GM12878 (cell line): ENCODE results near the gene CARD11. TPM values are rescaled to one million over a fixed set of nuclear protein-coding genes. Genes with fewer than 3 reads are reported as not detected.

Source experiments
- ATAC-seq: fragments of 200-7000 bp; cut with Tn5 transposase; 3 replicates; pipeline ENCODE4 v1.9.1; 2020; ENCODE audit warnings: mild to moderate bottlenecking, moderate library complexity
- BruUV-seq: library from RNA; stranded (reverse); fragments of 400-500 nt; replicated peaks from 2 replicates; lab custom pipeline; 2021; lab: Mats Ljungman, UMichigan
- CTCF ChIA-PET: fragments of 300-600 bp; sonication (Branson Sonifier 250); formaldehyde crosslinking; extraction: SDS; loops from one replicate; lab custom pipeline; 2021; ENCODE audit warnings: inconsistent platforms; lab: Yijun Ruan, JAX
- POLR2A ChIA-PET: fragments of 350-600 bp; formaldehyde crosslinking; extraction: SDS; loops from one replicate; lab custom pipeline; 2021; ENCODE audit warnings: inconsistent platforms; lab: Charles Lee
- RAD21 ChIA-PET: fragments of 300-600 bp; sonication (Branson Sonifier 250); formaldehyde crosslinking; loops from one replicate; lab custom pipeline; 2023; ENCODE audit warnings: antibody characterized with exemption; ENCODE audit not compliant: unreplicated experiment; lab: Charles Lee
- SMC1A ChIA-PET: fragments of 300-600 bp; sonication (Branson Sonifier 250); formaldehyde crosslinking; loops from one replicate; lab custom pipeline; 2023; ENCODE audit not compliant: unreplicated experiment, uncharacterized antibody; lab: Charles Lee
- DNase-seq: peaks from one replicate; pipeline ENCODE4 v3.0.0-alpha.2; 2011; ENCODE audit warnings: low read depth, low spot score
- FAIRE-seq: peaks from 3 replicates; lab custom pipeline; 2011; peaks lifted over from hg19 to GRCh38; lab: Jason Lieb, UNC
- H2AFZ ChIP-seq: 2 replicates; pipeline ENCODE4 v1.6.0; 2011; ENCODE audit warnings: low read depth, low read length, control low read depth; ENCODE audit not compliant: control insufficient read depth
- H3K27ac ChIP-seq: 2 replicates; pipeline ENCODE4 v1.5.1; 2011; ENCODE audit warnings: control low read depth; ENCODE audit not compliant: control insufficient read depth, insufficient read depth
- H3K27me3 ChIP-seq, 2 experiments: replicated peaks in 1 of 2; 2 replicates each; pipeline versions ENCODE4 v1.6.0 to v1.6.1; 2011; ENCODE audit warnings: low read length in 1 of 2; ENCODE audit not compliant: control insufficient read depth in 2 of 2, insufficient read depth in 2 of 2
- H3K36me3 ChIP-seq, 2 experiments: 2 replicates each; pipeline ENCODE4 v1.5.1; 2011; ENCODE audit warnings: low read length in 1 of 2; ENCODE audit not compliant: control insufficient read depth in 2 of 2, insufficient read depth in 2 of 2
- H3K4me1 ChIP-seq: 2 replicates; pipeline ENCODE4 v1.6.1; 2011; ENCODE audit warnings: mild to moderate bottlenecking, low read length, moderate library complexity, mixed read lengths; ENCODE audit not compliant: control insufficient read depth, insufficient read depth
- H3K4me2 ChIP-seq: 2 replicates; pipeline ENCODE4 v1.6.0; 2011; ENCODE audit warnings: control low read depth; ENCODE audit not compliant: control insufficient read depth, insufficient read depth
- H3K4me3 ChIP-seq: fragments of 200-600 bp; sonication (generic); 2 replicates; pipeline ENCODE4 v1.5.1; 2016
- H3K79me2 ChIP-seq: 2 replicates; pipeline ENCODE4 v1.6.0; 2011; ENCODE audit warnings: low read length; ENCODE audit not compliant: control insufficient read depth, insufficient read depth
- H3K9ac ChIP-seq: 2 replicates; pipeline ENCODE4 v1.8.0; 2011; ENCODE audit warnings: low read length, control low read depth, mixed read lengths; ENCODE audit not compliant: control insufficient read depth, insufficient read depth
- H3K9me3 ChIP-seq: replicated peaks from 3 replicates; pipeline ENCODE4 v1.5.1; 2011; ENCODE audit warnings: mild to moderate bottlenecking, low read length; ENCODE audit not compliant: control insufficient read depth, insufficient read depth
- H4K20me1 ChIP-seq: 2 replicates; pipeline ENCODE4 v1.6.0; 2011; ENCODE audit not compliant: control insufficient read depth, insufficient read depth
- CEBPZ ChIP-seq: fragments of 150-350 bp; IDR thresholded peaks from 2 replicates; pipeline ENCODE4 v1.6.1; 2016; ENCODE audit warnings: low read depth, low read length
- FOXM1 ChIP-seq: IDR thresholded peaks from 2 replicates; pipeline ENCODE4 v1.6.1; 2012; ENCODE audit warnings: low read depth, mild to moderate bottlenecking, inconsistent platforms, low read length, moderate library complexity
- KDM1A ChIP-seq: fragments of 200-600 bp; sonication (generic); IDR thresholded peaks from 2 replicates; pipeline ENCODE4 v1.6.1; 2016; ENCODE audit warnings: borderline replicate concordance
- MXI1 ChIP-seq: fragments of 150-350 bp; IDR thresholded peaks from 2 replicates; pipeline ENCODE4 v1.6.1; 2011; ENCODE audit warnings: low read depth, mild to moderate bottlenecking, inconsistent platforms, low read length, improper control_type of control experiment
- NBN ChIP-seq: fragments of 450-650 bp; IDR thresholded peaks from 2 replicates; pipeline ENCODE4 v1.6.1; 2016
- NFYB ChIP-seq: IDR thresholded peaks from 2 replicates; pipeline ENCODE4 v1.6.1; 2011; ENCODE audit warnings: low read depth, mild to moderate bottlenecking, low read length, improper control_type of control experiment, moderate library complexity; ENCODE audit not compliant: insufficient read depth
- NR2F1 ChIP-seq: fragments of 450-650 bp; conservative IDR thresholded peaks from 2 replicates; pipeline ENCODE4 v1.6.1; 2017; ENCODE audit warnings: mild to moderate bottlenecking
- PAX5 ChIP-seq: IDR thresholded peaks from 2 replicates; pipeline ENCODE4 v1.6.1; 2011; ENCODE audit warnings: low read depth, low read length, borderline replicate concordance
- PBX3 ChIP-seq: IDR thresholded peaks from 2 replicates; pipeline ENCODE4 v1.6.1; 2011; ENCODE audit warnings: mild to moderate bottlenecking, low read depth, low read length, moderate library complexity; ENCODE audit not compliant: insufficient replicate concordance
- POLR2AphosphoS2 ChIP-seq: IDR thresholded peaks from 2 replicates; pipeline ENCODE4 v1.6.1; 2011; ENCODE audit warnings: low read depth, mild to moderate bottlenecking, low read length, improper control_type of control experiment, moderate library complexity
- RCOR1 ChIP-seq: conservative IDR thresholded peaks from 2 replicates; pipeline ENCODE4 v1.6.1; 2012; ENCODE audit warnings: low read depth, low read length, improper control_type of control experiment
- SIX5 ChIP-seq: IDR thresholded peaks from 2 replicates; pipeline ENCODE4 v1.6.1; 2011; ENCODE audit warnings: mild to moderate bottlenecking, low read depth, low read length, moderate library complexity; ENCODE audit not compliant: severe bottlenecking
- SMAD1 ChIP-seq: fragments of 450-650 bp; IDR thresholded peaks from 2 replicates; pipeline ENCODE4 v1.6.1; 2018; ENCODE audit warnings: mild to moderate bottlenecking, low read depth; ENCODE audit not compliant: partially characterized antibody
- SMC3 ChIP-seq: IDR thresholded peaks from 2 replicates; pipeline ENCODE4 v1.6.1; 2011; ENCODE audit warnings: low read length, improper control_type of control experiment, borderline replicate concordance
- SREBF1 ChIP-seq: IDR thresholded peaks from 2 replicates; pipeline ENCODE4 v1.6.1; 2012; ENCODE audit warnings: mild to moderate bottlenecking, low read length
- TAF1 ChIP-seq: IDR thresholded peaks from 2 replicates; pipeline ENCODE4 v1.6.1; 2011; ENCODE audit warnings: mild to moderate bottlenecking, low read depth, low read length, borderline replicate concordance
- TCF12 ChIP-seq: IDR thresholded peaks from 2 replicates; pipeline ENCODE4 v1.6.1; 2011; ENCODE audit warnings: low read depth, mild to moderate bottlenecking, low read length
- TCF3 ChIP-seq: IDR thresholded peaks from 2 replicates; pipeline ENCODE4 v1.6.1; 2012; ENCODE audit warnings: low read depth, mild to moderate bottlenecking, low read length, borderline replicate concordance; ENCODE audit not compliant: insufficient read depth
- ZNF384 ChIP-seq: IDR thresholded peaks from 2 replicates; pipeline ENCODE4 v1.6.1; 2012; ENCODE audit warnings: low read depth, mild to moderate bottlenecking, low read length, improper control_type of control experiment, borderline replicate concordance
- ZSCAN29 ChIP-seq: fragments of 450-650 bp; IDR thresholded peaks from 2 replicates; pipeline ENCODE4 v1.6.1; 2017; ENCODE audit warnings: mild to moderate bottlenecking, moderate library complexity
- WGBS: methylation state at CpG from one replicate; pipeline ENCODE4 v1.1.6; 2016; ENCODE audit warnings: low lambda C conversion rate; ENCODE audit not compliant: insufficient replicate concordance, insufficient coverage; ENCODE audit errors: missing lambda C conversion rate; 5-methylcytosine and 5-hydroxymethylcytosine counted together
- in situ Hi-C: fragments of 300-500 bp; cut with MboI; formaldehyde crosslinking; loops from 9 replicates; pipeline ENCODE4 v1.14.3; 2018; ENCODE audit warnings: mixed read lengths
- intact Hi-C: fragments of 100-400 bp; cut with micrococcal nuclease; formaldehyde crosslinking; loops from one replicate; pipeline ENCODE4 v1.14.2; 2022; ENCODE audit not compliant: unreplicated experiment
- polyA plus RNA-seq, 11 experiments: library from polyadenylated mRNA; depleted of rRNA in 4 of 11; unstranded in 6 of 11; stranded (reverse) in 5 of 11; fragments of >200 nt; fragmentation: Nextera tagmentation in 4 of 11; fragmentation: Illumina TruSeq in 1 of 11; extraction: Ambion mirVana in 4 of 11; extraction: Trizol in 1 of 11; gene quantifications; 1 replicate in 1 of 11; 2 replicates in 10 of 11; pipeline versions ENCODE4 v1.2.1 to v1.2.3, GENCODE V29; 2011 to 2016; ENCODE audit warnings: inconsistent platforms in 2 of 11, missing spikeins in 2 of 11, low read depth in 1 of 11
- total RNA-seq, 4 experiments: library from RNA; depleted of rRNA in 3 of 4; stranded (reverse); fragments of >200 nt in 3 of 4; fragmentation: Illumina TruSeq in 1 of 4; extraction: Trizol in 1 of 4; gene quantifications; 2 replicates each; pipeline versions ENCODE4 v1.2.1 to v1.2.3, GENCODE V29; 2013 to 2021

The CARD11 gene
- total and polyA plus RNA-seq, 10 of the 15 experiments (the other 5 are each of a cell fraction or from before 2014, with no cell fraction given), result 0.27 to 72.0 (median 28.4) TPM

GRCh38 chr7:2971914-2972834 is 71.5 kb downstream of the CARD11 start:
- no peaks in the 10 kb centered on the region; the same call in 1 of the 2 replicates for H3K79me2 ChIP-seq
- DNase-seq, result peak; percentile 57
- no peaks in the 10 kb centered on the region; the same call in 1 of the 3 replicates for H3K9me3 ChIP-seq
- ChIA-PET POLR2A (interaction anchor here (0.6 kb wide), 1 partner anchor 17 kb away, joined by 4 read pairs; no protein-coding TSS in a partner anchor), RAD21 (no interaction called here), CTCF (interaction anchor here (1.0 to 1.4 kb wide), 2 partner anchors 93 to 94 kb away, joined by 3 to 4 read pairs; no protein-coding TSS in a partner anchor), SMC1A (interaction anchor here (0.6 to 3.5 kb wide), 5 partner anchors 69 to 96 kb away, joined by 3 to 12 read pairs (median 5); no protein-coding TSS in a partner anchor)
- H3K36me3 ChIP-seq, result peaks cover 0 to 2% of the 10 kb centered on the region in 2 experiments; a peak in 1 of 4 replicates
- intact Hi-C loops, result no loop called here
- no peaks in the 10 kb centered on the region for H3K27me3 ChIP-seq
- H2AFZ ChIP-seq, result no peak overlapping the region
- BruUV-seq, result no TSS peak
- no peak overlapping the region for H3K9ac ChIP-seq
- peaks cover 19% of the 10 kb centered on the region for H3K4me1 ChIP-seq
- in situ Hi-C loops, result no loop called here
- WGBS, result 25% methylated on average over 7 of the region's 7 CpGs
- no peak overlapping the region for H3K4me3 ChIP-seq
- no peaks in the 10 kb centered on the region for H4K20me1 ChIP-seq
- H3K4me2 ChIP-seq, result peak overlapping the region; percentile 61
- ATAC-seq, result peak; percentile 89
- H3K27ac ChIP-seq, result peak overlapping the region; percentile 20
- peak; percentile 72 for FAIRE-seq
- TF ChIP-seq POLR2AphosphoS2 (no peak), ZNF384 (peak; percentile 3; the same call in 1 of the 2 replicates), NR2F1 (peak; percentile 77), MXI1 (no peak), RCOR1 (no peak), NBN (peak; percentile 41; the same call in 1 of the 2 replicates), SMC3 (no peak), FOXM1 (no peak), TCF12 (no peak), CEBPZ (no peak), NFYB (no peak), SMAD1 (no peak), PBX3 (no peak), KDM1A (no peak), SREBF1 (no peak), SIX5 (no peak), PAX5 (0 out of 2 replicates have a peak, but pooled peaks have one; percentile 25), ZSCAN29 (no peak), TCF3 (no peak), TAF1 (no peak)
